IMR-90 (cell line): ENCODE measurements around the gene TMEM218.

Experiments used
- BHLHE40 ChIP-seq: fragments of 150-350 bp; IDR thresholded peaks from 2 replicates; pipeline ENCODE4 v1.6.1; 2016; ENCODE audit warnings: mild to moderate bottlenecking, low read depth, low read length
- CEBPB ChIP-seq: IDR thresholded peaks from 2 replicates; pipeline ENCODE4 v1.6.1; 2012; ENCODE audit warnings: low read depth, low read length, improper control_type of control experiment
- CTCF ChIP-seq: conservative IDR thresholded peaks from 2 replicates; pipeline ENCODE4 v1.5.1; 2012; ENCODE audit warnings: mild to moderate bottlenecking, low read depth, low read length, improper control_type of control experiment
- MAZ ChIP-seq: IDR thresholded peaks from 2 replicates; pipeline ENCODE4 v1.6.1; 2012; ENCODE audit warnings: low read depth, mild to moderate bottlenecking, low read length, improper control_type of control experiment, moderate library complexity, borderline replicate concordance
- MXI1 ChIP-seq: IDR thresholded peaks from 2 replicates; pipeline ENCODE4 v1.6.1; 2012; ENCODE audit warnings: low read depth, mild to moderate bottlenecking, low read length, moderate library complexity, borderline replicate concordance
- POLR2A ChIP-seq: IDR thresholded peaks from 2 replicates; pipeline ENCODE4 v1.6.1; 2012; ENCODE audit warnings: mild to moderate bottlenecking, low read depth, low read length
- RAD21 ChIP-seq: IDR thresholded peaks from 2 replicates; pipeline ENCODE4 v1.6.1; 2012; ENCODE audit warnings: low read length, improper control_type of control experiment
- RCOR1 ChIP-seq: IDR thresholded peaks from 2 replicates; pipeline ENCODE4 v1.6.1; 2012; ENCODE audit warnings: mild to moderate bottlenecking, low read length, improper control_type of control experiment; ENCODE audit not compliant: insufficient replicate concordance
- RFX5 ChIP-seq: IDR thresholded peaks from 2 replicates; pipeline ENCODE4 v1.8.0; 2012; ENCODE audit warnings: low read depth, mild to moderate bottlenecking, low read length, moderate library complexity
- SMC3 ChIP-seq: fragments of 150-350 bp; IDR thresholded peaks from 2 replicates; pipeline ENCODE4 v1.6.1; 2016; ENCODE audit warnings: low read depth, mild to moderate bottlenecking, antibody characterized with exemption, low read length, moderate library complexity
- USF2 ChIP-seq: fragments of 150-350 bp; IDR thresholded peaks from 2 replicates; pipeline ENCODE4 v1.6.1; 2017; ENCODE audit warnings: mild to moderate bottlenecking, antibody characterized with exemption, low read length, low read depth

- TF ChIP-seq CTCF = no peak
- no peak for TF ChIP-seq RFX5
- TF ChIP-seq CEBPB = no peak
- no peak for TF ChIP-seq POLR2A
- no peak for TF ChIP-seq RCOR1
- TF ChIP-seq RAD21 = no peak
- no peak for TF ChIP-seq BHLHE40
- TF ChIP-seq SMC3 = no peak
- TF ChIP-seq MAZ = no peak
- no peak for TF ChIP-seq MXI1
- no peak for TF ChIP-seq USF2
Measured at GRCh38 chr11:125079151-125079877, 32.1 kb downstream of the TMEM218 start.
